CD4-positive, alpha-beta T cell treated with Interleukin-17A for 4 hours (primary cell): ENCODE measurements around the gene INHBA.

Source experiments
- DNase-seq: peaks from one replicate; pipeline ENCODE4 v3.0.0-alpha.2; 2020; ENCODE audit warnings: mixed read lengths

Gene INHBA

DNA sequence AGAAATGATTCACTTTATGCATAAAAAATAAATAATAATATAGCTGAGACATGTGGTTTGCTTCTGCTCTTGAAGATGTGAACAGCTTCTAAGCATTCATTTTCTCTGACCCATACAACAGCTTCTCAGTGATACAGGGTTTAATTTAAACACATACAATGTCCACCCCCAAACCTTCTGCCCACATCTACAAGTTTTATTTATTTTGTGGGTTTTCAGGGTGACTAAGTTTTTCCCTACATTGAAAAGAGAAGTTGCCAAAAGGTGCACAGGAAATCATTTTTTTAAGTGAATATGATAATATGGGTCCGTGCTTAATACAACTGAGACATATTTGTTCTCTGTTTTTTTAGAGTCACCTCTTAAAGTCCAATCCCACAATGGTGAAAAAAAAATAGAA, 17.2 kb downstream of the INHBA start:
- DNase-seq = no peak

DNA sequence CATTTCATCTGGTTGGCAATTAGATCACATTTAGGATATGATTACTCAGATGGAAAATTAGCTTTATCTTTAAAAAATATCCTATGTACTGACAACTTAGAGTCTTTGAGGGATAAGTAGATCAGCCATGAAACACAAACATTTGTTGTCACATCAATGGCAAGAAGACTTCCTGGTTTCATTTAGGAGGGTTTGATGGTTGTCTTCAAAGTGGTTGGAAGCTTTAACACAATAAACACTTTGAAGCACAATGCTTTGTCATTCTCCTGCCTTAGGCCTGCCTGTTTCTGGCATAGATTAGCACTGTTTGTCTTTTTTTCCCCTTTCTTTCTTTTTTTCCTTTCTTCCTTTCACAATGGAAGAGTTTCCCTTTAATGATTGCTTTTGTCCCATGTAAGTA, 20.5 kb downstream of the INHBA start:
- no peak for DNase-seq

DNA sequence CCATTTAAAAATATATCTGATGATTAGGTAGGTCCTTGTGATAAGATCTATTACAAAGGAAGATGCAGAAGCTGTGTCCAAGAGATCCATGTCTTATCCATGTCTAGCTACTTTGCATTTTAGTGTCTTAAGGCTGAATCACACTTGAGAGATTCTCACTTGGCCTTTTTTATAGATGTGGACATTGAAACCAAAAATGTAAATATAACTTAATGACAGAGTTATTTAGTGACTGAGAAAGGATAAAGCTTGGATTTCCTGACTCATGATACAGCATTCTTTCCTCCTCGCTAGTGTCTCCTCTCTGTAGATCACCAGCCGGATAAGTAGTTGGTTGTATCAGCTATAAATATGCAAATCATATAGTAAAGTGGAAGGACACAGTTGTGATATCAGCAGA, 23.3 kb downstream of the INHBA start:
- DNase-seq = no peak

DNA sequence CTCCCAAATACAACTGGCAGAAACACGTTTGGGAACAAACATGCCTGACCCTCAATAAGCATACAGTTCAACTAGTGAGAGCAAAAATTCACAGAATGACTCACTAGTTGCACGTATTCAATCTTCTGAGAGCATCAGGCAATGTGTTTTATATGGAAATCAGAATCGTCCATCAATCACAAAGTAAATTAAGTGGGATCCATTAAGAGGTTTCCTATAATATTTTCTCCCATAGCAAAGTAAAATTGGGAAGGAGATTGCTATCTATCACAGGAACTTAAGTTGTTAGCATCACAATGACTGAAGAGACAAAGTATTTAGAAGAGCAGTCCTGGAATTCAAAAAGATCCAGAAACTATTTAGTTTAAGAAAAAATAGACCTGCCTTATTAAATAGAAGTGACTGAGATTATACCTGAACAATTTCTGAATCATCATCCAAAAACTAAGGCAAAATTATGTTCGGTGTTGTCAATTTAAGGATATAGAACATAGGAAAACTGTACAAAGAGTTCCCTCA, 28.3 kb downstream of the INHBA start:
- DNase-seq = no peak

DNA sequence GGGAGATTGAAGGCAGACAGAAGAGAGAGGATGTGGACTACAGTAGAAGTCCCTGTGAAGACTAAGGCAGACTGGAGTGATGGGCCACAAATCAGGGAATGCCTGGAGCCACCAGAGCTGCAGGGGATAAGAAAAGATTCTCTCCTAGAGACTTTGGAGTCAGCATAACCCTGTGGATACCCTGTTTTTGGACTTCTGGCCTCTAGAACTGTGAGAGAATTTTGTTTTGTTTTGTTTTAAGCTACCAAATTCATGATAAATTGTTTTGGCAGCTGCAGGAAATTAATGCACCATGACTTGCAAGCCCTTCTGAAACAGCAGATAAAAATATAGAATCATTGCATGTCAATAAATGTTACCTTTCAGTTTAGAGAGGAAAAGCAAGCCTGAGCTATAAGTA, 41.3 kb downstream of the INHBA start:
- DNase-seq = no peak

DNA sequence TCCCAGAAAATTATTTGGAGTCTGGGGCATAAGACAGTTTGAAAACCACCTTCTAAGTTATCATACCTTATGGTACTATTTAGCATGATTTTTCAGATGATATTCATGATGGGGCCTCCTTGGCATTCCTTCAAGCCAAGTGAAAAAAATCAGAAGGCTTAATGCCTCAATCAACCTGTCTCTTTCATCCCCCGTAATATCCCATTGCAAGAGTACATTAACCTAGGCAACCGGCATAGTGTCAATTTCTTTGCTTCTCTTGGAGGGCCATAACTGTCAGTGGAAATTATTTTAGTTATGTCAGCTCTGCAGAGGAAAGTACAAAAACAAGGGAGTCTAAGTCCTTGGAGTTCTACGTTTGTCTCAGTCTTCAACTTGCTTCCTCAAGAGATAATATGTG, 43.4 kb downstream of the INHBA start:
- no peak for DNase-seq

DNA sequence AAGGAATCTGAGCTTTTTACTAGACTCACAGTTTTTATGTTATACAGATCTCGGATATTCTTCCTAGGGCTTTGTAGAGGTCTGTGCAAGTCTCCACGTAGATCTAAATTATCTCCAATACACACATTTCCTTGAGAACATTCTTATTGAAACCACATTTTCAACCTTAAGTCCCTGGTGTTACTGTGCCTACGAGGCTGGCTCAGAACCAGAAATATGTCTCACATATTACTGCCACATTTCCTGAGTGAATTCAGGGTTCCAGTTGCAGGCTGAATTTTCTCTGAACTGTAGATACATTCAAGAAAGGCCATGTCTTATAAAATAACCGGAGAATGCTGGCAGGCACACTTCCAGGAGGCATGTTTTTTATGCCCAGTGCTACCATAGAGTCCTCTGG, 46.5 kb downstream of the INHBA start:
- DNase-seq = no peak

DNA sequence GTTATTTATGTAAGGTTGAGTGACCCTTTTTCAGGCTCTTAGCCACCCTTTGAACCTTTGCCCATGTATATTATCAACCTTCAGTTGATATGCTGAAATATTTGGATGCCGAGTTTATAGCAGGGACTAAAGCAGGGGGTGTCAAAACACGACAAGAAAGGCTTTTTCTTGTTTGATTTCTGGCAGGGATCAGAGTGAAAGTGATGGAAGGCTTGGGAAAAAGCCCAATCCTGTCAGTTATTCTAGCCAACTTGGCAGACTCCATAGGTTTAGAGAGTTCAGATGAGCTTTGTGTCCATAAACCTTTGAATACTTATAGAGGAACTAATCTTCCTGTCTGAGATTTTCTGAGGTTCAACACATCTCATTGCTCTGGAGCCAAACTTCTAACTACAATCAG, 47.5 kb downstream of the INHBA start:
- DNase-seq = no peak

DNA sequence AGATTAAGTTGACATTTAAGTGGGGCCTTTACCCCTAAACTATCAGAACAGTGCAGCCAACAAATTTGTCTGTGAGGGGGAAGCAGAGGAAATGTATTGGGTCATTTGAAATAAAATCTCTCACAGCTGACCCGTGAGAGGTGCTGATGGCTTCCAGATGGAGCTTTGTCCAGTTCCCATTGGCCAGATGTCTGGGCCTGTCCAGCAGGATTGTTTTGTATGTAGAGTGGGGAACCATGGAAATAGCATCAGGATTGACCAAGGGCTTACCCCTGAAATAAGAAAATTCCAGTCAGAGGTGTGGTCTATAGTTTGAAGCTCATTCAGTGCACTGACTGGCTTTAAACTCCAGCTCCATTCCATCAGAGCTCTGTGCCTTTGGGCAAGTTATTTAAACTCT, 50.6 kb downstream of the INHBA start:
- DNase-seq = no peak

DNA sequence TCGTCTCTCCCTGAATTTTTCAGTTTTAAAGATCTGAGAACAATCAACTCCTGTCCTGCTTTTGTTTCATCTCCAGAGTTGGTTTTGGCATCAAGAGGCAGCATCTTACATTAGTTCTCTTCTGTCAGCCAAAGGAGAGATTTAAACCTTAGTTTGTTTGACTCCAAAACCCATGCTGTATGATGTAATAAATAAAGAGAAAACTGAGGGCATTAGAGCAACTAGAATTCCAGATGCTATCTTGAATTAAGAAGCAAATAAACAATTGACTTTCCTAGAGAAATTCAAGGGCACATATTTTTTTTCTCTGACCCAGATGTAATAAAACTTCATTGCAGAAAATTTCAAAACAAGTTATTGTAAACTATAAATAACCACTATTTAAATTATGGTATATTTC, 54.4 kb downstream of the INHBA start:
- no peak for DNase-seq

DNA sequence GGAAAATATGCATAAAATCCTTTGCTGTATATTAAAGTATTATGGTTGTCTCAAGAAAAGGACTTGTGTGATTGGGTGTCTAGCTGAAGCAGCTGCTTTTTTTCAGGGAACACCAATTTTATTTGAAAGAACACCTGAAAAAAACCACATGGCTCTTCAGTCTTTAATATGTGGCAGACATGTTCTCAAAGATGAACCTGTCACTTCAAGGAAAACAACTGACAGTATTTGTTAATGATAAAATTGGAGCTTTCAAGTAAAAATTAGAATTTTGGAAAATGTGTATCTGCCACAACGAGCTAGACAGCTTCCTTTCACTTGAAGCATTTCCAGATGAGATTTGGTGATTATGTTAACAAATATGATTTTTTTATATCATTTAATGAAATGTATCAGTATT, 59.3 kb downstream of the INHBA start:
- no peak for DNase-seq

DNA sequence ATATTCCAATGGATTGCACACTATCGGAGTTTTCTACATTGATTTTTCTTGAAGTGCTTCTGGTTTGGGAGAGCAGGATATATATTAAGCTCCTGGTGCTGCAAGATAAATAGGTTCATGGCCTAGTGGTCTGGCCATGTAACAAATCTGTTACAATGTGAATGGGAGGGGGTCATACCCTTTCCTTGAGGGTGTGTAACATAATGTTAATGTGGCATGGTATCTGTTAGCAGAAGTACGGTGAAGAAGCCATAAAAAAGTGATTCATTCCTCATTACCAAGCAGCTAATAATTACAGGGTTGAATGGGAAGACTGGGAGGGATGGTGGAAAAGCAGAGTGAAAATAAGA, 61.2 kb downstream of the INHBA start:
- DNase-seq = no peak

DNA sequence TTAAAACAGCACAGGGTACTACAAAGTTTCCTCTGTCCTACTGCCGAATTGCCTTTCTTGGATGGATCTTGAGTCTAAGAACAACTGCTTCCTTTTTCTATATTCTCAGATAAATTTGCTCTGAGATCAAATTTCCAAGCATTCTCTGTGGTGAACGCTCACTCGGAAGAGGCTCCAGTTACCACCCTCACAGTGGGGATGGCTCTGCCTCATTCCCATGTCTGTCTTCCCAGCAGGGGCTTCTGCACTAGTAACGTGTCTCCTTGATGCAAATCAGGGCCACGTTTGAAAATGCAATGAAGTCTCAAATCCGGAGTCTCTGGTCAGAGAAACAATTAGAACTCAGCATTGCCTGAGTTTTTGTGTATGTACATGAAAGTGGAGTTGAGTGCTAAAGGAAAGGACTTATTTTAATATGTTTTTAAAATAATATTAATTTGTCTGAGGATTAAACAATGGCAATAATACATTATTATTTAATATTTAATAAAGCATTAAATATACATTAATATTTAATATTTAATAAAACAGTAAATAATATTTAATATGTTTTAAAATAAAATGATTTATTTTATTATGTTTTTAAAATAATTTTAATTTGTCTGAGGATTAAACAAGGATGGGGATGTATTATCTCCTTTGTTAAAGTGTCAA, 61.8 kb downstream of the INHBA start:
- DNase-seq = no peak

DNA sequence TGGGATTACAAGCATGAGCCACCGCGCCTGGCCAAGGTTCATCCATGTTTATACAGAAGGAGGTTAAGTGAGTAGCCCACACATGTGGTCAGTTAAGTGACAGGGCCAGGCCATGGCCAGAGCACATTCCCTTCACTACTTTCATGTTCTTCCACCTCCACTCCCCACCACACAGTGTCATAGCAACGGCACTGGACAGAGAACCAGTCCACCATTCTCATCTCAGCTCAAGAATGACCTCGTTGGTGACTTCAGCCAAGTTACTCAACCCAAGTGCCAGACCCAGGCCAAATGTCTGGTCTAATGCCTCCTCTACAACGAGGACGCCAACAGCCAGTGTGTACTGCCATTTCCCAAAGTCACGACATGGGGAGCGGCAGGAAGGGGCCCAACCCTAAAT, 62.4 kb downstream of the INHBA start:
- no peak for DNase-seq

DNA sequence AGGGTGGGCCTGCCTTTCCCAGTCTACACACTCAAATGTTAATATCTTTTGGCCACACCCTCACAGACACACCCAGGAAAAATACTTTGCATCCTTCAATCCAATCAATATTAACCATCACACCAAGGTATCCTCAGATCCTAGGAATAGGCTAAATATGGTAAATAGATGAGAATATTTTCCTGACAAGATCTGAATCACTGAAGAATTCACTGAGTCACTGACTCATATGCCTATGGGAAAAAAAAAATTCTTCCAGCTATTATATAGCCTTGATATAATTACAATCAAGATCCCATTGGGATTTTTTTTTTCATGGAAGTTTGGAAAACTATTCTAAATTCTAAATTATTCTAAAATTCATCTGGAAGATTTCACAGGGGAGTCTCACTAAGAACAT, 65.8 kb downstream of the INHBA start:
- no peak for DNase-seq
